HG03280 (cell line): ENCODE results near the gene NAIF1.
"Not testable (repeated sequence)": the region's sequence is repeated elsewhere in the genome, so short reads cannot be mapped to it uniquely, and the experiment has no call there.

Experiments
- ATAC-seq: cut with Tn5 transposase; IDR thresholded peaks from one replicate; pipeline ENCODE4 v1.9.1; 2021; ENCODE audit warnings: mild to moderate bottlenecking, moderate library complexity; ENCODE audit not compliant: unreplicated experiment

The NAIF1 gene, protein sequence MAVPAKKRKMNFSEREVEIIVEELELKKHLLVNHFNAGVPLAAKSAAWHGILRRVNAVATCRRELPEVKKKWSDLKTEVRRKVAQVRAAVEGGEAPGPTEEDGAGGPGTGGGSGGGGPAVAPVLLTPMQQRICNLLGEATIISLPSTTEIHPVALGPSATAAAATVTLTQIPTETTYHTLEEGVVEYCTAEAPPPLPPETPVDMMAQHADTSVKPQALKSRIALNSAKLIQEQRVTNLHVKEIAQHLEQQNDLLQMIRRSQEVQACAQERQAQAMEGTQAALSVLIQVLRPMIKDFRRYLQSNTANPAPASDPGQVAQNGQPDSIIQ

DNA sequence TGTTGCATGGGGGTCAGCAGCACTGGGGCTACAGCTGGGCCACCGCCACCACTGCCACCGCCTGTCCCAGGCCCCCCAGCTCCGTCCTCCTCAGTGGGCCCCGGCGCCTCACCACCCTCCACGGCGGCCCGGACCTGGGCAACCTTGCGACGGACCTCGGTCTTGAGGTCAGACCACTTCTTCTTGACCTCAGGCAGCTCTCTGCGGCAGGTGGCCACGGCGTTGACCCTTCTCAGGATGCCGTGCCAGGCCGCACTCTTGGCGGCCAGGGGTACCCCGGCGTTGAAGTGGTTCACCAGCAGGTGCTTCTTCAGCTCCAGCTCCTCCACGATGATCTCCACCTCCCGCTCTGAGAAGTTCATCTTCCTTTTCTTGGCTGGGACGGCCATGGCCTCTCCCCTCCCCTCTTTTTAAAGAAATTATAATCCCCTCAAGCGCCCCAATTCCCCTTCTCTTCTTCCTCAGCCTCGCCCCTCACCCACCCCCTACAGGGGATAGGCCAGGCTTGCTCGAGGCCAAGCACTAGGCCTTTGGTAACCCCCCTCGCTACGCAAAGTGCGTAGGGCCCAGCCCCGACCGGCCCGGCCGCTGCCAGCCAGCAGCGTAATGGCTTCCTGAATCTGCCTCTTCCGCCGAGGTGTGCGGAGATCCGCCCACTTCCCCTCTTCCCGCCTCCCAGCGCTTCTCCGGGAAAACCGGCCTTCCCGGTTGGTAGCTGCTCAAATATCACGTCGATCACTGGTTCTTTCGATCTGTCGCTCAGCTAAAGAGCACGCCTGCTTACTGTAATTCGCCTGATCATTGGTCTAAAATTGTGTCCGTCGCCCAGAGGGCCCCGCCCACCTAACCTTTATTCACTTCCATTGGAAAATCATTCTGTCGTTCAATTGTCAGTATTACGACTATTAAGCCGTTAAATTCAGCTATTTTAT, at the start of gene NAIF1:
NAIF1 (minus strand) TSS at position 608 of the 932 bp plus-strand sequence; CDS start at position 389, 219 bp downstream.
- ATAC-seq, result peak; percentile 56

GRCh38 chr9:128116104-128117083, 49.3 kb upstream of the NAIF1 start:
- no peak for ATAC-seq

DNA sequence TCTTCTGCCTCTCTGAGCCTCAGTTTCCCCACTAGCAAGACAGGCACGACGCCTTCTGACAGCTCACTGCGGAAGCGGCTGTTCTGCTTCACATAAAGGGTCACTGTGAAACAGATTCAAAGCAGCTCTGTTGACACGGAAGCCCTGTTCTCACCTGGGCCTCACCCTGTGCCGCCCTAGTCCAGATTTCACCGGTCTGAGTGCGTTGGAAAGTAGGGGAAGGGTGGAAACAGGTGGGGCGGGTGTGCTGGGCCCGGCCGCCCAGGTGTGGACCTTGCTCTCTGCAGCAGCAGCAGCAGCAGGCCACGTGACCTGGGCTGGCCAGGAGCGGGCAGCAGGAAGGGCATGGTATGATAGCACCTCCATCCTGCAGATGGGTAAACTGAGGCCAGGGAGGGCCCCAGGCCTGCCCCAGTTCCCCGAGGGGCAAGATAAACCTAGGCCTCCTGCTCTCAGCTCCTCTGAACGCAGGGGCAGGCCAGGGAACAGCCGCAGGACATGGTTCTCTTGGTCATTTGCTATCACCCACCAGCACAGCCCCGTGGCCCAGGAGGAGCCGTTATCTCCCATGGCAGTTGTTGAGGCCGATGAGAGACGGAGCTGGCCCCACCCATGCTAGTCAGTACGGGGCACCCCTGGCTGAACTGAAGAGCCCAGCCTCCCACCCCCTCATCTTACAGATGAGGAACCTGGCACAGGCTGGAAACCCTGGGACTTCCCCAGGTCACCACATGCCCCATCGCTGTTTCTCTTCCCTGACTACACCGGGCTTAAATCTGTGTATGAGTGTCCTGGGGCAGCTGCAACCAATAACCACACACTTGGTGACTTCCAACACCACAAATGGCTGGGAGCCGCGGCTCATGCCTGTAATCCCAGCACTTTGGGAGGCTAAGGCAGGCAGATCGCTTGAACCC, 48.3 kb upstream of the NAIF1 start:
- no peak for ATAC-seq

DNA sequence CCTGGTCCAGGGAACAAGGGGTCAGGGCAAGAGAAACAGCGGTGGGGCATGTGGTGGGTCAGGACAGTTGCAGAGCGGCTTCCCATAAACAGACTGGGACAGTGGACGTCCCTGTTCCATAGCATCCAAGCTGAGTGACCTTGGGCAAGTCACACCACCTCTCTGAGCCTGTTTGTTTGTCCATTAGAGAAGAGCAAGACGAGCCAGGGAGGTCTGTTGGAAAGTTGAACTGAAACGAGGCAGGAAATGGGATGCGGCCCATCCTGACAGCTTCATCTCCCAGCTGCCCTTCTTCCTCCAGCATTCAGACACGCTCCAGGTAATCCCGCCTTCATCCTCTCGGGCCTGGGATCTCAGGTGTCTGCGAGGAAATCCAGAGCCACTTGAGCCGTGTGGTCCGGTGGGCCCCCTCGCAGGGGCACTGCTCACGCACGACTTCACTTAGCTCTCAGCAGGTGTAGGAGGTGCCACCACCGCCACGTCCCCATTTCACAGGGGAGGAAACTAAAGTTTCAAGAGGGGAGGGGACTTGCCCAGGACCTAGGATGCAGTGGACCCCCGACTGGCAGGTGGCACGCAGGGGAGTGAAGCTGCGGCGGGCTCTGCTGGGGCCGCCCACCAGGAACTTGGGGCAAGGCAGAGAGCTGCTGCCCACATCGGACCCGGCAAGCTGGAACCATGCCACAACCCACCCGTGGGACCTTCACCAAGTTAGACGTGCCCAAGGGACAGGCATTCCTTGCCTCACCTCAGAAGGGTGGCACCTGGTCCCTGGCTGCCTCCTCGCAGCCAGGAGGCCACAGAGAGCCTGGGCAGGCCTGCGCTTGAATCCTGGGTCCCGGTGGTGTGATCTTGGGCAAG, 47.4 kb upstream of the NAIF1 start:
- ATAC-seq, result no peak

DNA sequence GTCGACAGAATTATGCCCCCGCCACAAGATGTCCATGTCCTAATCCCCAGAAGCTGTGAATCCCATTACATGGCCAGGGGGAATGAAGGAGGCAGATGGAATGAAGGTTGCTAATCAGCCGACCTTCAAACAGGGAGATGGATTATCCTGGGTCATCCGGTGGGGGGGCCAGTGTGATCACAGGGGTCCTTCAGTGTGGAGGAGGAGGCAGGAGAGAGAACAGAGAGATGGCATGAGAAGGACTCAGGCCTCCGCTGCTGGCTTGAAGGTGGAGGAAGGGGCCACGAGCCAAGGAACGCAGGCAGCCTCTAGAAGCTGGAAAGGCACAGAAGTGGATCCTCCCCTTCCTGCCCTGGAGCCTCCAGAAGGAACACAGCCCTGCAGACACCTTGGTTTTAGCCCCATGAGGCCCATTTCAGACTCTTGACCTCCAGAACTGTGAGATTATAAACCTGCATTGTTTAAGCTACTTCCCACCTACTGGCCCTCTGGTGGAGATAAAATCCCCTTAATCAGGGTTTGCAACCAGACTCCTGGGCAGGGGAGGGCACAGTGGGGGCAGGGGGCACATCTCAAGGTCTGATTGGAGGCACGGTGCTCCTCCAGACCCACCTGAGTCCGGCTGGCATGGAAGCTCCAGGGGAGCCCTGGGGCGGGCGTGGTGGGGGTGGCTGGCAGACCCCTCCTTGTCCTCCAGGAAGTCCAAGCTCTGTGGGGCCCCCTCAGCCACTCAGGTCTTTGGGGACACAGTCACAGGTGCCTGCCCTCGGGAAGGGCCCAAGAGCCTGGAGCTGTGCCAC, 46.6 kb upstream of the NAIF1 start:
- no peak for ATAC-seq

DNA sequence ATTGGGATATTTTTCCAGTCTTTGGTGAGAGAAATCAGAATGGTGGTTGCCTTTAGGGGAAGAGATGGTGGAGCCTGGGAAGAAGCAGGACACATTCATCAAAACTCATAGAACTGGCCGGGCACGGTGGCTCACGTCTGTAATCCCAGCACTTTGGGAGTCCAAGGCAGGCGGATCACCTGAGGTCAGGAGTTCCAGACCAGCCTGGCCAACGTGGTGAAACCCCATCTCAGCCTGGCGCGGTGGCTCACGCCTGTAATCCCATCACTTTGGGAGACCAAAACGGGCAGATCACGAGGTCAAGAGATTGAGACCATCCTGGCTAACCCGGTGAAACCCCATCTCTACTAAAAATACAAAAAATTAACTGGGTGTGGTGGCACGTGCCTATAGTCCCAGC, 44.6 kb upstream of the NAIF1 start:
- ATAC-seq, result not testable (repeated sequence)

- no peak for ATAC-seq
These were observed 42.1 kb upstream of the NAIF1 start for GRCh38 chr9:128109050-128109709.

GRCh38 chr9:128108269-128109049, 41.3 kb upstream of the NAIF1 start:
- no peak for ATAC-seq

DNA sequence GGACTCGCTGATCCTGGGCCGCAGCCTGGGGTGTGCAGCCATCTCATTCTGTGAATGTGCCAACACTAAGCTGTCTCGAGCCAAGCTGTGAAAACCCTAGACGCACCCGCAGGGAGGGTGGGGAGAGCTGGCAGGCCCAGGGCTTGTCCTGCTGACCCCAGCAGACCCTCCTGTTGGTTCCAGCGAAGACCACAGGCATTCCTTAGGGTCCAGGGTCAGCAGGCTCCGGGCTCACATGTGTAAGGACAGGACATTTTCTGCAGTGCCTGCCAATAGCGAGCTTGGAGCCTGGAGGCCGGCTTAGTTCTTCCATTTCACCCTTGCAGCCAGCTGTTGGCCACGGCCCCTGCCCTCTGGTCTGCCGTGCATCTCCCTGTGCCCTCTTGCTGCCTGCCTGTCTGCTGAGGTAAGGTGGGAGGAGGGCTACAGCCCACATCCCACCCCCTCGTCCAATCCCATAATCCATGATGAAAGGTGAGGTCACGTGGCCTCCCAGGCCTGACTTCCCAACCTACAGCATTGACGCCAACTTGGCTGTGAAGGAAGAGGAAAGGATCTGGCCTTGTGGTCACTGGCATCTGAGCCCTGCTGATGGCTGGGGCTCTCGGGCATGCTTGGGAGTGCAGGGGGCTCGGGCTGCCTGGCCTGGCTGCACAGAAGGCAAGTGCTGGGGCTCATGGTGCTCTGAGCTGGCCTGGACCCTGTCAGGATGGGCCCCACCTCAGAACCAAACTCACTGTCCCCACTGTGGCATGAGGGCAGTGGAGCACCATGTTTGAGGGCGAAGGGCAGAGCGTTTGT, 40.5 kb upstream of the NAIF1 start:
- ATAC-seq, result no peak

DNA sequence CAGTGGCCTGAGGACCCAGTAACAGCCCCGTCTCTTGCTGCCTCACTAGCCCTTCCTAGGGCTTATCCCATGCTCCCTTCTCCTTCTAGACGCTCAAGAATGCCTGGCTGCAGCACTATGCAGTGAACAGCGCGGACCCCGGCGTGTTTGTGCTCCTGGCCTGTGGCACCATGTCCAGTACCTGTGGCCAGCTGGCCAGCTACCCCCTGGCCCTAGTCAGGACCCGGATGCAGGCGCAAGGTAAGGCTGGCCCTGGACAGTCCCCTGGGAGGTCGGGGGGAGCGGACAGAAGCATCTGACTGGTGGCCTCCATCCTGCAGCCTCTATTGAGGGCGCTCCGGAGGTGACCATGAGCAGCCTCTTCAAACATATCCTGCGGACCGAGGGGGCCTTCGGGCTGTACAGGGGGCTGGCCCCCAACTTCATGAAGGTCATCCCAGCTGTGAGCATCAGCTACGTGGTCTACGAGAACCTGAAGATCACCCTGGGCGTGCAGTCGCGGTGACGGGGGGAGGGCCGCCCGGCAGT, 39.9 kb upstream of the NAIF1 start:
- no peak for ATAC-seq

DNA sequence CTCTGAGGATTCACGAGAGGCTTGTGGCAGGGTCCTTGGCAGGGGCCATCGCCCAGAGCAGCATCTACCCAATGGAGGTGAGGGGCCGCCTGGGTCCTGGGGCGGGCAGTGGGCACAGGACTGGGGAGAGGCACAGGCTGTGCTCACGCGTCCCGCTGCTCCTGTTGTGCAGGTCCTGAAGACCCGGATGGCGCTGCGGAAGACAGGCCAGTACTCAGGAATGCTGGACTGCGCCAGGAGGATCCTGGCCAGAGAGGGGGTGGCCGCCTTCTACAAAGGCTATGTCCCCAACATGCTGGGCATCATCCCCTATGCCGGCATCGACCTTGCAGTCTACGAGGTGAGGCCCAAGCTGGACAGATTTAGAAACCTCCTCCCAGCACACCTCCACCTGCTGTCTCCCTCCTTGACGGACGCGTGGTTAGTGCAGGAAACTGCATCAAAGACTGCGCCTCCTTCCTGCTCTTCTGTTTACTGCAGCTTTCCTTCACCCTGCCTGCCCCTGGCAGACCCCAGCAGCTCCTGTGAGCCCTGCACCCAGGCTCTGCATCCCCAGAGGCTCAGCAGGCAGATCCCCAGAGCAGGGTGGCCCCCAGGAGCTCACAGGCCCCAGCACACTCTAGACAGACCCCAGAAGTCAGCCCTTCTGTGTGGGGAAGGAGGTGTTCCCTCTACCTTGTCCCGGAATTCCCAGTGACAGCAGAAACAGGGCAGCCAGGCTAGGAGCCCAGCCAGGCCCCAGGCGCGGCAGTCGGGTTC, 39.2 kb upstream of the NAIF1 start:
- ATAC-seq, result no peak

- no peak for ATAC-seq
These were observed 38.5 kb upstream of the NAIF1 start for GRCh38 chr9:128105538-128106175.

DNA sequence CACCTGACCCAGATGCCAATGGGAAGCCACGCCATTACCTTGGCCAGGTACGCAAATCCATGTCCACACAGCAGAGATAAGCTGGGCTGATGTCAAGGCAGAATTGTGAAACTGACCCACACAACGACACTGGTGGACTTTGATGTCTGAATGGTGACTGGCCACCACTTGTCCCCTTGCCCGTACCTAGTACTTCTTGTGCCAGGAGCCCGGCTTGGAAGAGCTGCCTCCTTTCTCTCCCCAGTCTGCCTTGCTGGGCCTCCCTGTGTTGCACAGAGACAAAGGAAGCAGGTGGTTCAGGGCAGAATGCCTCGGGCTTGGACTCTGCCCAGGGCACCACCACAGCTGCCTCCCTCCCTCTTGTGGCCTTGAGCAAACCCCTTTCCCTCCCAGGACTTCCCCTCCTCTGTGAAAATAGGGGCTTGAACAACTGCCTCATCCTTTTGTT, 37.1 kb upstream of the NAIF1 start:
- no peak for ATAC-seq

GRCh38 chr9:128103589-128103962, 36.5 kb upstream of the NAIF1 start:
- no peak for ATAC-seq
